ENCODE data around the gene SERF2.

DNA sequence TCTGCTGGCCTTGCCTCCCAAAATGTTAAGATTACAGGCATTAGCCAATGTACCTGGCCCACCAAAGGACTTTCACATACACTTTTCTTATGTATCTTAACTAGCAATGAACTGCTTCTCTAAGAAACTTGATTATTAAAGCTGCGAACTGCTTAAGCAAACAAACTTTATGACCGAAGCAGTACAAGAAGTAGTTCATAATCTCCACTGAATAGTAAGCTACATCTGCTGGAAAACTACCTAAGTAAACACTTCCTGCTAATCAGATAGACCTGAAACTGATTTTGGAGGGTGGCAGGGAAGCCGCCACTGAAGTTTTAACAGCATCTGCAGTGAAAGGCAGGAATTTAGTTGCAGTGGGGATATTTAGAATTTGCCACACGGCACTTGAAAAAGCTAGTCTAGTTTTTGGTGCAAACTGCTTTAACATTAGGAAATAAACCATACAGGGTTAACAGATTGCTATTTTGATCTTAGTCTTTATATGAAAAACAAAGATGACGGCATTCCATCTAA is 16.4 kb downstream of the SERF2 start:
- TF ChIP-seq GATA3 (IDR thresholded peaks at IDR 0.05; ENCODE audit: low read depth, low read length) (no peak), GATA2 (IDR thresholded peaks at IDR 0.05; ENCODE audit: low read depth, low read length) (no peak)

Measured in SH-SY5Y (cell line).